Inferior parietal cortex (tissue), 1 donor: ENCODE results near the gene RBL2.
"Not testable (repeated sequence)": the region's sequence is repeated elsewhere in the genome, so short reads cannot be mapped to it uniquely, and the experiment has no call there.

Experiments used
- DNase-seq: peaks from one replicate; pipeline ENCODE4 v3.0.0-alpha.2; 2016; ENCODE audit errors: extremely low spot score

The RBL2 gene, protein sequence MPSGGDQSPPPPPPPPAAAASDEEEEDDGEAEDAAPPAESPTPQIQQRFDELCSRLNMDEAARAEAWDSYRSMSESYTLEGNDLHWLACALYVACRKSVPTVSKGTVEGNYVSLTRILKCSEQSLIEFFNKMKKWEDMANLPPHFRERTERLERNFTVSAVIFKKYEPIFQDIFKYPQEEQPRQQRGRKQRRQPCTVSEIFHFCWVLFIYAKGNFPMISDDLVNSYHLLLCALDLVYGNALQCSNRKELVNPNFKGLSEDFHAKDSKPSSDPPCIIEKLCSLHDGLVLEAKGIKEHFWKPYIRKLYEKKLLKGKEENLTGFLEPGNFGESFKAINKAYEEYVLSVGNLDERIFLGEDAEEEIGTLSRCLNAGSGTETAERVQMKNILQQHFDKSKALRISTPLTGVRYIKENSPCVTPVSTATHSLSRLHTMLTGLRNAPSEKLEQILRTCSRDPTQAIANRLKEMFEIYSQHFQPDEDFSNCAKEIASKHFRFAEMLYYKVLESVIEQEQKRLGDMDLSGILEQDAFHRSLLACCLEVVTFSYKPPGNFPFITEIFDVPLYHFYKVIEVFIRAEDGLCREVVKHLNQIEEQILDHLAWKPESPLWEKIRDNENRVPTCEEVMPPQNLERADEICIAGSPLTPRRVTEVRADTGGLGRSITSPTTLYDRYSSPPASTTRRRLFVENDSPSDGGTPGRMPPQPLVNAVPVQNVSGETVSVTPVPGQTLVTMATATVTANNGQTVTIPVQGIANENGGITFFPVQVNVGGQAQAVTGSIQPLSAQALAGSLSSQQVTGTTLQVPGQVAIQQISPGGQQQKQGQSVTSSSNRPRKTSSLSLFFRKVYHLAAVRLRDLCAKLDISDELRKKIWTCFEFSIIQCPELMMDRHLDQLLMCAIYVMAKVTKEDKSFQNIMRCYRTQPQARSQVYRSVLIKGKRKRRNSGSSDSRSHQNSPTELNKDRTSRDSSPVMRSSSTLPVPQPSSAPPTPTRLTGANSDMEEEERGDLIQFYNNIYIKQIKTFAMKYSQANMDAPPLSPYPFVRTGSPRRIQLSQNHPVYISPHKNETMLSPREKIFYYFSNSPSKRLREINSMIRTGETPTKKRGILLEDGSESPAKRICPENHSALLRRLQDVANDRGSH

DNA sequence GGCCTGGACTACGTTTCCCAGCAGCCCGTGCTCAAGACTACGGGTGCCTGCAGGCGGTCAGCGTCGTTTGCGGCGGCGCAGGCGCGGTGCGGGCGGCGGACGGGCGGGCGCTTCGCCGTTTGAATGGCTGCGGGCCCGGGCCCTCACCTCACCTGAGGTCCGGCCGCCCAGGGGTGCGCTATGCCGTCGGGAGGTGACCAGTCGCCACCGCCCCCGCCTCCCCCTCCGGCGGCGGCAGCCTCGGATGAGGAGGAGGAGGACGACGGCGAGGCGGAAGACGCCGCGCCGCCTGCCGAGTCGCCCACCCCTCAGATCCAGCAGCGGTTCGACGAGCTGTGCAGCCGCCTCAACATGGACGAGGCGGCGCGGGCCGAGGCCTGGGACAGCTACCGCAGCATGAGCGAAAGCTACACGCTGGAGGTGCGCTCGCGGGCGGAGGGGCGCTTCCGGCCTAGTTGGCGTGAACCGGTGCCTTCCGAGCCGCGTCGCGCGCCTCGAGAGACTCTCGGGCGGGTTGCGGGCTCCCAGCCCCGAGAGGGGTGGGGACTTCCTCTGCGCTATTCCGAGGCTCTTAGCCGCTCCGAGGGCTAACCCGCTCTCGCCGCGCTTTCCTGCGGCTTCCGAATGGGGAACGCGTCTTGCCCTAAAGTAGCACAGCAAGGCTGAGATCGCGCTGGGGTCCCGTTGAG is at the start of gene RBL2:
TSS of gene RBL2 (plus strand) at position 95 of the 689 bp plus-strand sequence. CDS start at position 181, 86 bp downstream.
- peak; percentile 85 for DNase-seq

- not testable (repeated sequence) for DNase-seq
Measured at GRCh38 chr16:53384610-53385009, 49.7 kb upstream of the RBL2 start.

DNA sequence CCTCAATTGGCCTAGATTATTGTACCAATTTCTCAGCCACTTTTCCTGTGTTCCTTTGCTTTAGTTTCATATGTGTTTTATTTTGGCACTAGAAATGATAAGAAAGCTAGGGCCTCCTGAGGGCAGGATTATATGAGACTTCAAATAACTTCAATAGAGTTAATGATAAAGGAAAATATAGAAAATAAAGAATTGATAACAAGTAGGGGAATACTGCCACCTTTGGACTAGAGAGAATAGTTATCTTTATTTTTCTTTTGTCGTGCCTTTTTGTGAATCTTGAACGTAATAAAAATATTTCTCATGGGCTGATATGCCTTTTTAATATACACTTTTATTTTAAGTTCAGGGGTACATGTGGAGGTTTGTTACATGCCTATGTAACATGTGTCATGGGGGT is 29.3 kb upstream of the RBL2 start:
- DNase-seq = no peak

GRCh38 chr16:53412549-53412948 is 21.7 kb upstream of the RBL2 start:
- no peak for DNase-seq

- no peak for DNase-seq
Measured at GRCh38 chr16:53413864-53414263, 20.4 kb upstream of the RBL2 start.

DNA sequence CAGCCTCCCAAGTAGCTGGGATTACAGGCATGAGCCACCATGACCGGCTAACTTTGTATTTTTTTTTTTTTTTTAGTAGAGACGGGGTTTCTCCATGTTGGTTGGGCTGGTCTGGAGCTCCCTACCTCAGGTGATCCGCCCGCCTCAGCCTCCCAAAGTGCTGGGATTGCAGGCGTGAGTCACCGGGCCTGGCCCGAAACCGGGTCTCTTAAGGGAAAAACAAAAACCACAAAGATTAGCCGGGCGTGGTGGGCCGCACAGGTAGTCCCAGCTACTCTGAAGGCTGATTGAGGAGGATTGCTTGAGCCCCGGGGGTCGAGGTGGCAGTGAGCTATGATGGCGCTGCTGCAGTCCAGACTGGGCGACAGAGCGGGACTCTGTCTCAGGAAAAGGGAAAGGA is 19.9 kb upstream of the RBL2 start:
- no peak for DNase-seq

- DNase-seq = no peak
Measured at GRCh38 chr16:53415504-53415903, 18.8 kb upstream of the RBL2 start.

GRCh38 chr16:53417011-53417410 is 17.3 kb upstream of the RBL2 start:
- DNase-seq = no peak

DNA sequence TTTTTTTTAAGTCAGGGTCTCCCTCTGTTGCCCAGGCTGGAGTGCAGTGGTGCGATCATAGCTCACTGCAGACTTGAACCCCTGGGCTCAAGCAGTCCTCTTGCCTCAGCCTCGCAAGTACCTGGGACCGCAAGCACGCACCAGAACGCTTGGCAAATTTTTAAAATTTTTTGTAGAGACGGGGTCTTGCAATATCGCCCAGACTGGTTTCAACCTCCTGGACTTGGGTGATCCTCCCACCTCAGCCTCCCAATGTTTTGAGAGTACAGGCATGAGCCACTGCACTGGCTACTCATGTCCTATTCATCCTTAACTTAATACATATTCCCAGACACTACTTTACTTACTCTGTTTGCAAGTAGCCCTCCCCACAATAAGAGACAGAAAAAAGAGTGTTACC is 16.3 kb upstream of the RBL2 start:
- DNase-seq = no peak

- not testable (repeated sequence) for DNase-seq
Measured at GRCh38 chr16:53419383-53419709, 14.9 kb upstream of the RBL2 start.

DNA sequence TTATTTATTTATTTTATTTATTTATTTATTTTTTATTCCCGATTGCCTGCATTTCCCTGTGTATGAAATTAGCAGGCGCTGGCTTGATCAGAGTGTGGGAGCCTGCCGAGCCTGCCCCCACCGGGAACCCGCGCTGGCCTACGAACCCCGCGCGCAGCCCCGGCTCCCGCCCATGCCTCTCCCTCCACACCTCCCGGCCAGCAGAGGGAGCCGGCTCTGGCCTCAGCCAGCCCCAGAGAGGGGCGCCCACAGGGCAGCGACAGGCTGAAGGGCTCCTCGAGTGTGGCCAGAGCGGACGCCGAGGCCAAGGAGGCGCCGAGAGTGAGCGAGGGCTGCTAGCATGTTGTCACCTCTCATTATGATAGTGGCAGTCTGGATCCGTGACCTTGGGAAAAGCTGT is 13.0 kb upstream of the RBL2 start:
- DNase-seq = no peak

- DNase-seq = not testable (repeated sequence)
Measured at GRCh38 chr16:53423968-53424367, 10.3 kb upstream of the RBL2 start.

- no peak for DNase-seq
Measured at GRCh38 chr16:53428681-53429080, 5.6 kb upstream of the RBL2 start.

- DNase-seq = no peak
Measured at GRCh38 chr16:53429221-53429943, 4.9 kb upstream of the RBL2 start.

- no peak for DNase-seq
Measured at GRCh38 chr16:53430363-53430762, 3.9 kb upstream of the RBL2 start.

DNA sequence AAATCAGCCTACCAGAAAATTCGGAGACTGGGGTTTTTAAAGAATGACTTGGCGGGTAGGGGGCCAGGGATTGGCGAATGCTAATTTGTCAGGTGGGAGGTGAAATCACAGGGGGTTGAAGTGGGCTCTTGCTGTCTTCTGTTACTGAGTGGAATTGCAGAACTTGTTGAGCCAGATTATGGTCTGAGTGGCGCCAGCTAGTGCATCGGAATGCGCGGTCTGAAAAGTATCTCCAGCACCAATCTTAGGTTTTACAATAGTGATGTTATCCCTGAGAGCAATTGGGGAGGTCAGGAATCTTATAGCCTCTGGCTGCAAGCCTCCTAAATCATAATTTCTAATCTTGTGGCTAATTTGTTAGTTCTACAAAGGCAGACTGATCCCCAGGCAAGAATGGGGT is 762 bp upstream of the RBL2 start:
- no peak for DNase-seq

DNA sequence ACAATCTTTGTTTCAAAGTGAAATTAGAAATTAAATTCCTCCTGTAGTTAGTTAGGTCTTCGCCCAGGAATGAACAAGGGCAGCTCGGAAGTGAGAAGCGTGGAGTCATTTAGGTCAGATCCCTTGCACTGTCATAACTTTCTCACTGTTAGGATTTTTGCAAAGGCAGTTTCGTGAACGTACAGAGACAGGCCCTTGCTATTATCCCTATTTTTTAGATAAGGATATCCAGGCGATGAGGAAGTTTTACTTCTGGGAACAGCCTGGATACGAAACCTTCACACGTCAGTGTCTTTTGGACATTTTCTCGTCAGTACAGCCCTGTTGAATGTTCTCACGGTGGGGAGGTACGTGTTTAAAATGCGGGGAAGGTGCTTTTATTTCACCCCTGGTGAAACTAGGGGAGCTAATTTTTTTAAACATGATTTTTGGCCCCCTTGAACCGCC is 318 bp upstream of the RBL2 start:
- no peak for DNase-seq

GRCh38 chr16:53435066-53435688 is 906 bp downstream of the RBL2 start:
- peak; percentile 88 for DNase-seq

GRCh38 chr16:53440125-53440524 is 5.9 kb downstream of the RBL2 start:
- no peak for DNase-seq

DNA sequence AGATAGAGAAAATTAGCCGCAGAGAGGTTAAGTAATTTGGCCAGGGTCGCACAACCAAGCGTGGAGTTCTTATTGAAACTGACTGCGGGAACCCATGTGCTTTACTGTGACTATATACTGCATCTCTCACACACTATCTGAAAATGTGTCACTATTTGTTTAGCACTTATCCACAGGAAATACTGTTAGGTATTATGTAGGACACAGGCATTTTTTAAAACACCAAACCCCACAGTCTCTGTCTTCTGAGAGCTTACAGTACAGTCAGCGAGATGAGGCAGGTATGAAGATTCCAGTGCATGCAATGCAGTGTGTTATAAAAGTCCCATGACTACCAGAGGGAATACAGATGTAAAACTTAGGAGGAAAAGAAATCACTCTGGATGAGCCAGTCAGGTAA is 11.3 kb downstream of the RBL2 start:
- DNase-seq = no peak

DNA sequence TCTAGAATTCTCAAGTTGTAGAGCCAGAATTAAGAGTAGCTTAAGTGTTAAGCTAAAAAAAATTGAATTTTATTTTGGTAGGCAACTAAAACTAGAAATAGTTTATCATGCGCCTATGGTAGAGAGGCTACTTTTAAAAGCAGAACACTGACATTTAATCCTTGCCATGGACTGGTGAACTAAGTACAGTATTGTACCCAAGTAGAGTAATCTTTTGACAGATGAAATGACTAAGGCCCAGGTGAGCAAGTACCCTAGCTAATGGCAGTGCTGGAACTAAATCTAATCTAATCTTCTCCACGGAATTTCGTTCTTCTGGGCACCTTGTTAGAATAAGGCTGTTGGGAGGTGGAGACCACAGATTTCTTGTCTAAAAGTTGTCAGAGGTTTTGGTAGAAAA is 11.8 kb downstream of the RBL2 start:
- no peak for DNase-seq
